Neural cell (in vitro differentiated cells): ENCODE data around the gene SELENOW.

ENCODE experiments used
- CTCF ChIP-seq: fragments of 450-650 bp; IDR thresholded peaks from 2 replicates; pipeline ENCODE4 v1.5.1; 2014; ENCODE audit warnings: antibody characterized with exemption, mild to moderate bottlenecking, moderate library complexity; ENCODE audit not compliant: poor library complexity, severe bottlenecking
- EP300 ChIP-seq: fragments of 450-650 bp; conservative IDR thresholded peaks from 2 replicates; pipeline ENCODE4 v1.6.1; 2014; ENCODE audit warnings: antibody characterized with exemption, mild to moderate bottlenecking, moderate library complexity; ENCODE audit not compliant: poor library complexity, severe bottlenecking
- EZH2 ChIP-seq: fragments of 200-600, 300-800 bp; shearing (Covaris generic), sonication (generic); IDR thresholded peaks from 2 replicates; pipeline ENCODE4 v1.6.1; 2014; ENCODE audit warnings: antibody characterized with exemption, low read length, borderline replicate concordance, mild to moderate bottlenecking; ENCODE audit not compliant: insufficient read depth, poor library complexity, severe bottlenecking
- MXI1 ChIP-seq: fragments of 450-650 bp; conservative IDR thresholded peaks from 2 replicates; pipeline ENCODE4 v1.6.1; 2014; ENCODE audit warnings: antibody characterized with exemption, mild to moderate bottlenecking; ENCODE audit not compliant: poor library complexity, severe bottlenecking
- POLR2AphosphoS5 ChIP-seq: IDR thresholded peaks from 2 replicates; pipeline ENCODE4 v1.6.1; 2012
- RAD21 ChIP-seq: fragments of 450-650 bp; conservative IDR thresholded peaks from 2 replicates; pipeline ENCODE4 v1.6.1; 2014; ENCODE audit warnings: antibody characterized with exemption, mild to moderate bottlenecking, moderate library complexity
- TAF1 ChIP-seq: IDR thresholded peaks from 2 replicates; pipeline ENCODE4 v1.6.1; 2012; ENCODE audit warnings: low read depth
- TF ChIP-seq, protein P1 (sequence below): IDR thresholded peaks from 2 replicates; pipeline ENCODE4 v1.6.1; 2012; ENCODE audit warnings: borderline replicate concordance

GRCh38 chr19:47758443-47758804 is 20.1 kb upstream of the SELENOW start:
- no peak for TF ChIP-seq CTCF
- TF ChIP-seq POLR2AphosphoS5: no peak
- TF ChIP-seq EZH2: no peak
- no peak for TF ChIP-seq MXI1
- TF ChIP-seq TAF1: no peak
- TF ChIP-seq, protein P1, sequence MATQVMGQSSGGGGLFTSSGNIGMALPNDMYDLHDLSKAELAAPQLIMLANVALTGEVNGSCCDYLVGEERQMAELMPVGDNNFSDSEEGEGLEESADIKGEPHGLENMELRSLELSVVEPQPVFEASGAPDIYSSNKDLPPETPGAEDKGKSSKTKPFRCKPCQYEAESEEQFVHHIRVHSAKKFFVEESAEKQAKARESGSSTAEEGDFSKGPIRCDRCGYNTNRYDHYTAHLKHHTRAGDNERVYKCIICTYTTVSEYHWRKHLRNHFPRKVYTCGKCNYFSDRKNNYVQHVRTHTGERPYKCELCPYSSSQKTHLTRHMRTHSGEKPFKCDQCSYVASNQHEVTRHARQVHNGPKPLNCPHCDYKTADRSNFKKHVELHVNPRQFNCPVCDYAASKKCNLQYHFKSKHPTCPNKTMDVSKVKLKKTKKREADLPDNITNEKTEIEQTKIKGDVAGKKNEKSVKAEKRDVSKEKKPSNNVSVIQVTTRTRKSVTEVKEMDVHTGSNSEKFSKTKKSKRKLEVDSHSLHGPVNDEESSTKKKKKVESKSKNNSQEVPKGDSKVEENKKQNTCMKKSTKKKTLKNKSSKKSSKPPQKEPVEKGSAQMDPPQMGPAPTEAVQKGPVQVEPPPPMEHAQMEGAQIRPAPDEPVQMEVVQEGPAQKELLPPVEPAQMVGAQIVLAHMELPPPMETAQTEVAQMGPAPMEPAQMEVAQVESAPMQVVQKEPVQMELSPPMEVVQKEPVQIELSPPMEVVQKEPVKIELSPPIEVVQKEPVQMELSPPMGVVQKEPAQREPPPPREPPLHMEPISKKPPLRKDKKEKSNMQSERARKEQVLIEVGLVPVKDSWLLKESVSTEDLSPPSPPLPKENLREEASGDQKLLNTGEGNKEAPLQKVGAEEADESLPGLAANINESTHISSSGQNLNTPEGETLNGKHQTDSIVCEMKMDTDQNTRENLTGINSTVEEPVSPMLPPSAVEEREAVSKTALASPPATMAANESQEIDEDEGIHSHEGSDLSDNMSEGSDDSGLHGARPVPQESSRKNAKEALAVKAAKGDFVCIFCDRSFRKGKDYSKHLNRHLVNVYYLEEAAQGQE: no peak
- no peak for TF ChIP-seq EP300
- no peak for TF ChIP-seq RAD21
